Activated CD8-positive, alpha-beta T cell treated with anti-CD3 and anti-CD28 coated beads for 36 hours (primary cell): ENCODE measurements around the gene PLPP1. TPM values are rescaled to one million over a fixed set of nuclear protein-coding genes. Genes with fewer than 3 reads are reported as not detected.
A peak's percentile ranks its signal among the peaks of the same experiment; 100 is the strongest.

Experiments used
- ATAC-seq: fragments of 200-7000 bp; cut with Tn5 transposase; one replicate; pipeline ENCODE4 v1.10.0; 2021; ENCODE audit warnings: mild to moderate bottlenecking, moderate library complexity
- CTCF ChIA-PET: fragments of 350-600 bp; sonication (Branson Sonifier 250); formaldehyde crosslinking; loops from one replicate; lab custom pipeline; 2021; ENCODE audit warnings: antibody characterized with exemption; lab: Charles Lee
- POLR2A ChIA-PET: fragments of 350-600 bp; sonication (Branson Sonifier 250); formaldehyde crosslinking; loops from one replicate; lab custom pipeline; 2021; ENCODE audit warnings: antibody characterized with exemption; lab: Charles Lee
- DNase-seq: peaks from one replicate; pipeline ENCODE4 v3.0.0-alpha.2; 2020
- H3K27ac Mint-ChIP-seq: one replicate; pipeline ENCODE4 v1.8.0; 2021; ENCODE audit warnings: mild to moderate bottlenecking, mixed read lengths
- H3K27me3 Mint-ChIP-seq: one replicate; pipeline ENCODE4 v1.8.0; 2021; ENCODE audit warnings: mixed read lengths
- H3K36me3 Mint-ChIP-seq: one replicate; pipeline ENCODE4 v1.8.0; 2021; ENCODE audit warnings: low read depth, mixed read lengths
- H3K4me1 Mint-ChIP-seq: one replicate; pipeline ENCODE4 v1.8.0; 2021; ENCODE audit warnings: low read depth, mixed read lengths
- H3K4me3 Mint-ChIP-seq: one replicate; pipeline ENCODE4 v1.8.0; 2021; ENCODE audit warnings: mild to moderate bottlenecking, moderate library complexity, mixed read lengths
- H3K9me3 Mint-ChIP-seq: one replicate; pipeline ENCODE4 v1.8.0; 2021; ENCODE audit warnings: mixed read lengths
- intact Hi-C: fragments of 100-400 bp; cut with micrococcal nuclease; formaldehyde crosslinking; loops from one replicate; pipeline ENCODE4 v1.10.0; 2022
- total RNA-seq, 2 experiments: library from RNA; stranded (reverse); gene quantifications; one replicate each; pipeline ENCODE4 v1.2.3, GENCODE V29; 2021
- TF ChIP-seq, protein P1 (sequence below): fragments of 200-600 bp; IDR thresholded peaks from one replicate; pipeline ENCODE4 v1.8.0; 2022; ENCODE audit warnings: antibody characterized with exemption, mild to moderate bottlenecking

PLPP1 gene
- 10 to 100 TPM; 15.9 to 17.6 TPM for total RNA-seq

DNA sequence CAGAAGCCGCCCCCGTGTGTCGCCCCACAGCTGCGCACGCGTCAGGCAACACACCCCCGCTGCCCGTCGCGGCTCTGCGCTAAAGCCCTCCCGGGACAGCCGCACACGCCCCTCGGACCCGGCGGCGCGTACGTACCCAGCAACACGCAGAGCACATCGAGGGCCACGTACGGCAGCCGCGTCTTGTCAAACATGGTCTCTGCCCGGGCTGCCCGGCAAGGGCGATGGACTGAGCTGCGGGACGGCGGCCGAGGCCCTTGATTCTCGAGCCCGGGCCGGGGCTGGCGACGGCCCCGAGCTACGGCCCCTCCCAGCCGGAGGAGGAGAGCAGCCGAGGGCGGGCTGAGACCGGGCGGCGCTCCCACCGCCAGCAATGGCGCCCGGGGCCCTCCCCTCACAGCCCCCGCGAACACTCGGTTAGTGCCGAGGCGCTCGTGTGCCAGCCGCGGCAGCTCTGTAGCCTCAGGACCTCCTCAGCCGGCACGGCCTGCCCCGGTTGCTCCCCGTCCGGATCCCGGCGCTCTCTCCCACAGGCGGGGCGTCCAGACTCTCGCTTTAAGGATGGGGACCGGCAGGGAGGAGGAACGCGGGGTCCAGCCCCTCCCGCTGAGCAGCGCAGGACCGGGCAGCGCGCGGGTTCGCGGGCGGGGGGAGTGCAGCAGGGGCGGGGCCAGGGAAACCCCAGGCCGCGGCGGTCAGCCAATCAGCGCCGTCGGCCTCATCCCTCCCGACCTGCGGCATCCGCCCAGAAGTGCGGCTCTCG, at the start of gene PLPP1:
Gene PLPP1, minus strand, starts transcription at position 529 of the 763 bp plus-strand sequence. Its CDS starts 335 bp downstream, at position 194.
- Mint-ChIP-seq H3K4me1 (peaks cover 44% of the 10 kb centered on the region), H3K9me3 (no peaks in the 10 kb centered on the region), H3K27ac (peak within 1 kb of the TSS; percentile 88), H3K27me3 (no peaks in the 10 kb centered on the region), H3K36me3 (peaks cover 6% of the 10 kb centered on the region), H3K4me3 (peak within 1 kb of the TSS; percentile 76)
- intact Hi-C loops: loop anchor here (10.0 kb wide), 1 partner anchor 110 kb away; no protein-coding TSS in a partner anchor
- ChIA-PET POLR2A (interaction anchor here (0.8 to 1.6 kb wide), 6 partner anchors 15 to 178 kb away, joined by 3 to 4 read pairs (median 3); no protein-coding TSS in a partner anchor), CTCF (interaction anchor here (1.0 kb wide), 1 partner anchor 157 kb away, joined by 4 read pairs; no protein-coding TSS in a partner anchor)
- TF ChIP-seq, protein P1, sequence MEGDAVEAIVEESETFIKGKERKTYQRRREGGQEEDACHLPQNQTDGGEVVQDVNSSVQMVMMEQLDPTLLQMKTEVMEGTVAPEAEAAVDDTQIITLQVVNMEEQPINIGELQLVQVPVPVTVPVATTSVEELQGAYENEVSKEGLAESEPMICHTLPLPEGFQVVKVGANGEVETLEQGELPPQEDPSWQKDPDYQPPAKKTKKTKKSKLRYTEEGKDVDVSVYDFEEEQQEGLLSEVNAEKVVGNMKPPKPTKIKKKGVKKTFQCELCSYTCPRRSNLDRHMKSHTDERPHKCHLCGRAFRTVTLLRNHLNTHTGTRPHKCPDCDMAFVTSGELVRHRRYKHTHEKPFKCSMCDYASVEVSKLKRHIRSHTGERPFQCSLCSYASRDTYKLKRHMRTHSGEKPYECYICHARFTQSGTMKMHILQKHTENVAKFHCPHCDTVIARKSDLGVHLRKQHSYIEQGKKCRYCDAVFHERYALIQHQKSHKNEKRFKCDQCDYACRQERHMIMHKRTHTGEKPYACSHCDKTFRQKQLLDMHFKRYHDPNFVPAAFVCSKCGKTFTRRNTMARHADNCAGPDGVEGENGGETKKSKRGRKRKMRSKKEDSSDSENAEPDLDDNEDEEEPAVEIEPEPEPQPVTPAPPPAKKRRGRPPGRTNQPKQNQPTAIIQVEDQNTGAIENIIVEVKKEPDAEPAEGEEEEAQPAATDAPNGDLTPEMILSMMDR: no peak
- peak; percentile 84 for DNase-seq
- peak; percentile 83 for ATAC-seq

DNA sequence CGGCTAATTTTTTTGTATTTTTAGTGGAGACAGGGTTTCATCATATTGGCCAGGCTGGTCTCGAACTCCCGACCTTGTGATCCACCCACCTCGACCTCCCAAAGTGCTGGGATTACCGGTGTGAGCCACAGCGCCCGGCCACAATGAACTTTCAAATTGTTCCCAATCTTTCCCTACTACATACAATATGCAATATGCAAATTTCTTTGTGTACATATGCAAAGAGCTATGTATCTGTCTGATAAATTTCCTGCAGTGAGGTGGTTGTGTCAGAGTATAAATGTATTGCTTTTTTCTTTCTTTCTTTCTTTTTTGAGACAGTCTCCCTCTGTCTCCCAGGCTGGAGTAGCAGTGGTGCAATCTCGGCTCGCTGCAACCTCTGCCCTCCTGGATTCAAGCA, 48.8 kb upstream of the PLPP1 start:
- Mint-ChIP-seq H3K9me3 (no peaks in the 10 kb centered on the region), H3K27me3 (peaks cover 2% of the 10 kb centered on the region), H3K4me3 (no peak overlapping the region), H3K36me3 (no peaks in the 10 kb centered on the region), H3K27ac (no peak overlapping the region), H3K4me1 (peaks cover 14% of the 10 kb centered on the region)
- no peak for ATAC-seq
- no peak for DNase-seq
- POLR2A ChIA-PET: interaction anchor here (0.6 kb wide), 1 partner anchor 48 kb away, joined by 3 read pairs; no protein-coding TSS in a partner anchor
- intact Hi-C loops: no loop called here
- CTCF ChIA-PET: no interaction called here
- TF ChIP-seq, protein P1: no peak

DNA sequence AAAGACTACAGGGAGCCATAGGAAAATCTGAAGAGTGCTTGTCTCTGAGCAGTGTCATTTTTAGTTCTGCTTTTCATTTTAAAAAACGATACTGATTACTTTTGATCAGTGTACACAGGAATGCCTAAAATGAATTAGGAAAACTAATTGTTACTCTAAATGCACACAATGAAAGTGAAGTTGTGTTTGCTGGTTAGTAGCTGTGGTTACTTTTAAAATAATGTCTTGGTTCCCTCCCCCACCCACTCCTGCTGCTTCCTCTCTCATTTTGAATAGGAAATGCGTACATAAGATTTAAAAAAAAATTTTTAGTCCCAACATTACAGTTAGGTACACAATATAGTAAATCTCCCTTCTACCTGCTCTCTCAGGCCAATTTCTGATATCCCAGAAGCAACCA, 47.5 kb upstream of the PLPP1 start:
- H3K36me3 Mint-ChIP-seq: no peaks in the 10 kb centered on the region
- peaks cover 14% of the 10 kb centered on the region for H3K4me1 Mint-ChIP-seq
- POLR2A ChIA-PET: no interaction called here
- peak; percentile 61 for ATAC-seq
- intact Hi-C loops: no loop called here
- CTCF ChIA-PET: no interaction called here
- peak overlapping the region; percentile 57 for H3K27ac Mint-ChIP-seq
- TF ChIP-seq, protein P1: no peak
- no peaks in the 10 kb centered on the region for H3K9me3 Mint-ChIP-seq
- peak; percentile 51 for DNase-seq
- no peak overlapping the region for H3K4me3 Mint-ChIP-seq
- peaks cover 2% of the 10 kb centered on the region for H3K27me3 Mint-ChIP-seq

DNA sequence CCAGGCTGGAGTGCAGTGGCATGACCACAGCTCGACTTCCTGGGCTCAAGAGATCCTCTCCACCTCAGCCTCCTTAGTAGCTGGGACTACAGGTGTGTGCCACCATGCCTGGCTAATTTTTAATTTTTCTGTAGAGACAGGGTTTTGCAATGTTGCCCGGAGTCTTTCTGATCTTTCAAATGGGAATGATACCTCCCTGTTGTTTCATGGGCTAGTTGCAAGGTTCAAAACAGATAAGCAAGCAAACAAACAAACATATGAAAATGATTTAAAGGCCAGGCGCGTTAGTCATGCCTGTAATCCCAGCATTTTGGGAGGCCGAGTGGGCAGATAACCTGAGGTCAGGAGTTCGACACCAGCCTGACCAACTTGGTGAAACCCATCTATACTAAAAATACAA, 45.3 kb upstream of the PLPP1 start:
- Mint-ChIP-seq H3K4me3 (no peak overlapping the region), H3K4me1 (peaks cover 26% of the 10 kb centered on the region), H3K36me3 (no peaks in the 10 kb centered on the region), H3K27ac (no peak overlapping the region), H3K27me3 (peaks cover 2% of the 10 kb centered on the region), H3K9me3 (no peaks in the 10 kb centered on the region)
- ChIA-PET CTCF (no interaction called here), POLR2A (interaction anchor here (1.0 kb wide), 1 partner anchor 18 kb away, joined by 3 read pairs; no protein-coding TSS in a partner anchor)
- ATAC-seq: no peak
- intact Hi-C loops: no loop called here
- no peak for DNase-seq
- TF ChIP-seq, protein P1: no peak

DNA sequence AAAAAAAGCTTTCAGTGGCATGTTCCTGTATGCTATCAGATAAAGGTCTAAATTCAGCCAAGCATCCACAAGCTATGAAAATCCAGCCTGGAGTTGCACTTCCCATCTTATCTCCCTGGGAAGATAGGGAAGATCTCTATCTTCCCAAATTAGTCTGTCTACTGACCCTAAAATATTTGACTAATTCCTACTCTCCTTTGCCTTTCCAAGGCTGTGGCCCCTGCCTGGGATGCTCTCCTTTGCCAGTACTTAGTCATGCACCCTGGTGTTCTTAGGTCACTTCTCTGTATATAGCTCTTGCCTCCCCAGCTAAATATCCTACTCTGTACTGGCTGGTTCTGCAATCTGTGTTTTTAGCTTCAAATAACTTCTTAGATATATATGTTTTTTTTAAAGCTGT, 44.0 kb upstream of the PLPP1 start:
- Mint-ChIP-seq H3K9me3 (no peaks in the 10 kb centered on the region), H3K27ac (no peak overlapping the region), H3K4me1 (peaks cover 26% of the 10 kb centered on the region), H3K4me3 (no peak overlapping the region), H3K36me3 (no peaks in the 10 kb centered on the region), H3K27me3 (peaks cover 2% of the 10 kb centered on the region)
- ChIA-PET POLR2A (interaction anchor here (0.5 kb wide), 1 partner anchor 35 kb away, joined by 3 read pairs; no protein-coding TSS in a partner anchor), CTCF (no interaction called here)
- ATAC-seq: no peak
- intact Hi-C loops: no loop called here
- no peak for DNase-seq
- TF ChIP-seq, protein P1: no peak
